Uterus (tissue), 4 donors: ENCODE results near the gene ZNF133. TPM values are rescaled to one million over a fixed set of nuclear protein-coding genes. Genes with fewer than 3 reads are reported as not detected.
"Not testable (repeated sequence)": the region's sequence is repeated elsewhere in the genome, so short reads cannot be mapped to it uniquely, and the experiment has no call there.

Experiments used
- DNase-seq, 2 donors: peaks; one replicate each; pipeline ENCODE4 v3.0.0-alpha.2; 2019 to 2020
- H3K27ac ChIP-seq, 2 donors: fragments of 200-600 bp; sonication (generic); 1 replicate in 1 of 2; 2 replicates in 1 of 2; pipeline ENCODE4 v1.5.1; 2016 to 2018
- H3K27me3 ChIP-seq, 2 donors: fragments of 200-600 bp; sonication (generic); one replicate each; pipeline ENCODE4 v1.5.1; 2018 to 2019; ENCODE audit warnings: control low read depth in 1 of 2
- H3K36me3 ChIP-seq, 2 donors: fragments of 200-600 bp; sonication (generic); one replicate each; pipeline ENCODE4 v1.5.1; 2019; ENCODE audit warnings: control low read depth in 1 of 2
- H3K4me1 ChIP-seq, 2 donors: fragments of 200-600 bp; sonication (generic); one replicate each; pipeline ENCODE4 v1.5.1; 2018 to 2019; ENCODE audit warnings: control low read depth in 1 of 2
- H3K4me3 ChIP-seq, 2 donors: fragments of 200-600 bp; sonication (generic); 1 replicate in 1 of 2; 2 replicates in 1 of 2; pipeline ENCODE4 v1.5.1; 2018 to 2019; ENCODE audit warnings: mild to moderate bottlenecking in 1 of 2
- H3K9me3 ChIP-seq, 2 donors: fragments of 200-600 bp; sonication (generic); one replicate each; pipeline ENCODE4 v1.5.1; 2019; ENCODE audit warnings: control low read depth in 1 of 2
- CTCF ChIP-seq, 4 experiments: fragments of 200-600 bp in 2 of 4; fragments of 450-650 bp in 2 of 4; sonication (generic) in 2 of 4; IDR thresholded peaks; one replicate each; pipeline ENCODE4 v1.5.1; 2016 to 2019; ENCODE audit warnings: antibody characterized with exemption in 4 of 4, mild to moderate bottlenecking in 2 of 4, moderate library complexity in 1 of 4
- POLR2A ChIP-seq, 2 donors: fragments of 450-650 bp; IDR thresholded peaks; one replicate each; pipeline ENCODE4 v1.6.1; 2016; ENCODE audit warnings: antibody characterized with exemption in 2 of 2, mild to moderate bottlenecking in 1 of 2, moderate library complexity in 1 of 2
- intact Hi-C: fragments of 100-400 bp; cut with DNase I; formaldehyde crosslinking; loops from one replicate; pipeline ENCODE4 v1.15.1; 2023; ENCODE audit warnings: low total_unique reads
- total RNA-seq, 4 donors: library from RNA; depleted of rRNA in 3 of 4; stranded (reverse); fragments of >200 nt in 3 of 4; gene quantifications; one replicate each; pipeline versions ENCODE4 v1.1.0 to v1.2.4, GENCODE V29; 2014 to 2023
- donor health status: DM: yes; HTN: yes; CAD: no.

ZNF133 gene
- total RNA-seq, 4 donors from 2014 or later = 11.2 to 49.2 (median 22.4) TPM

- Histone ChIP-seq H3K27ac (no peak overlapping the region), H3K36me3 (no peaks in the 10 kb centered on the region), H3K4me3 (no peak overlapping the region), H3K4me1 (no peaks in the 10 kb centered on the region), H3K9me3 (no peaks in the 10 kb centered on the region), H3K27me3 (no peaks in the 10 kb centered on the region)
- no peak for TF ChIP-seq CTCF (IDR thresholded peaks at IDR 0.05)
- no peak for TF ChIP-seq POLR2A (IDR thresholded peaks at IDR 0.05)
- intact Hi-C loops = no loop called here
- DNase-seq = no peak
Measured at GRCh38 chr20:18321976-18322950, 33.9 kb downstream of the ZNF133 start.

GRCh38 chr20:18323705-18324104, 35.4 kb downstream of the ZNF133 start:
- Histone ChIP-seq H3K36me3 (no peaks in the 10 kb centered on the region), H3K9me3 (no peaks in the 10 kb centered on the region), H3K4me3 (no peak overlapping the region), H3K27ac (no peak overlapping the region), H3K27me3 (no peaks in the 10 kb centered on the region), H3K4me1 (no peaks in the 10 kb centered on the region)
- DNase-seq = no peak
- intact Hi-C loops = no loop called here
- no peak for TF ChIP-seq CTCF (IDR thresholded peaks at IDR 0.05)
- no peak for TF ChIP-seq POLR2A (IDR thresholded peaks at IDR 0.05)

- H3K36me3 ChIP-seq = no peaks in the 10 kb centered on the region
- no peak for TF ChIP-seq CTCF (IDR thresholded peaks at IDR 0.05)
- H3K27ac ChIP-seq = no peak overlapping the region
- intact Hi-C loops = no loop called here
- no peak overlapping the region for H3K4me3 ChIP-seq
- no peaks in the 10 kb centered on the region for H3K4me1 ChIP-seq
- H3K27me3 ChIP-seq = no peaks in the 10 kb centered on the region
- no peak for DNase-seq
- H3K9me3 ChIP-seq = no peaks in the 10 kb centered on the region
Measured at GRCh38 chr20:18324596-18325089, 36.3 kb downstream of the ZNF133 start.

GRCh38 chr20:18326990-18327389, 38.7 kb downstream of the ZNF133 start:
- intact Hi-C loops = no loop called here
- H3K9me3 ChIP-seq = peaks cover 0 to 11% of the 10 kb centered on the region in 2 donors

GRCh38 chr20:18331694-18332093, 43.4 kb downstream of the ZNF133 start:
- Histone ChIP-seq H3K4me1 (no peaks in the 10 kb centered on the region), H3K9me3 (peaks cover 0 to 11% of the 10 kb centered on the region in 2 donors), H3K4me3 (no peak overlapping the region), H3K27me3 (no peaks in the 10 kb centered on the region), H3K36me3 (no peaks in the 10 kb centered on the region), H3K27ac (no peak overlapping the region)
- intact Hi-C loops = no loop called here
- no peak for TF ChIP-seq CTCF (IDR thresholded peaks at IDR 0.05)
- no peak for TF ChIP-seq POLR2A (IDR thresholded peaks at IDR 0.05)
- no peak for DNase-seq

More at GRCh38 chr20:18326990-18327389, 38.7 kb downstream of the ZNF133 start:
- Histone ChIP-seq H3K4me3 (no peak overlapping the region), H3K27ac (no peak overlapping the region), H3K4me1 (no peaks in the 10 kb centered on the region), H3K27me3 (no peaks in the 10 kb centered on the region), H3K36me3 (no peaks in the 10 kb centered on the region)
- no peak for DNase-seq
- TF ChIP-seq POLR2A (IDR thresholded peaks at IDR 0.05) = no peak

GRCh38 chr20:18349749-18350148, 61.4 kb downstream of the ZNF133 start:
- H3K27ac ChIP-seq, DNase-seq, H3K9me3 ChIP-seq, H3K27me3 ChIP-seq, H3K36me3 ChIP-seq, H3K4me3 ChIP-seq, H3K4me1 ChIP-seq, intact Hi-C loops: not testable (repeated sequence)
